ENCODE measurements around the gene OR5AS1.

- TF ChIP-seq CTCF (IDR thresholded peaks at IDR 0.05; ENCODE audit: low read depth, low read length) (no peak), EZH2phosphoT487 (IDR thresholded peaks at IDR 0.05; ENCODE audit: low read depth) (no peak)
These were observed 21.0 kb downstream of the OR5AS1 start for GRCh38 chr11:56048480-56048879.
